ENCODE data around the gene BID. TPM values are rescaled to one million over a fixed set of nuclear protein-coding genes. Genes with fewer than 3 reads are reported as not detected.
"Not testable (repeated sequence)": the region's sequence is repeated elsewhere in the genome, so short reads cannot be mapped to it uniquely, and the experiment has no call there.

BID gene
- total RNA-seq, 2 experiments from 2014 or later = 59.9 to 60.3 TPM

DNA sequence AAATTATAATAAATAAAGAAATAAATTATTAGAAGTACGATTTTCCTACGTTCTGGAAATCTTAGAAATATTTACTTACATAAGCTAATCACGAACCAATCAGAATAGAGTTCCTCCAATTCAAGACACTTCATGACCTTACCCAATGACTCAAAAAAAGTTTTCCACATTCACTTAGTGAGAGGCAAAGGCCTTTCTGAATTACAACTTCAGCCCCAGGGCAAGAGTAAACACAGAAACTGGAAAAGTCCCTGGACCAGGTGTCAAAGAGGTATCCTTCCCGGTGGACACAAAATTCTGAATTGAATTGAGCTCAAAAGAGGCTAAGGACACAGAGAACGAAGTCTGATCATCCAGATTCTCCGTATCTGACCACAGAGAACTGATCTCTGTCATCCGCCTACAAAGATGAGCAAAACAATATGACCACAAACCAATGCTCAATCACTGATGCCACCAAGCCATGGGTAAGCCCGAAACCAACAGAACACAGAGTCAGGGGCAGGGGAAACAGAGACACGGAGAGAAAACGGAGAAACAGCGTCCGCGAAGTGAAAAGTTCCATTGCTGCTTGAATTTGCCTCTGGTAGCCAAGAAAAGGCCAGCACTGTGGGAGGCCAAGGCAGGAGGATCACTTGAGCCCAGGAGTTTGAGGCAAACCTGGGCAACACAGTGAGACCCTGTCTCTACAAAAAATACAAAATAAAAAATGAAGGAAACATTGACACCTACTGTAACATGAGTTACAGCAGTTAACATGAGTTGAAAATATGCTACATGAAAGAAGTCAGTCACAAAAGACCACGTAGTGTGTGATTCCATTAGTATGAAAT is 6.8 kb downstream of the BID start:
- H3K9me3 ChIP-seq (ENCODE audit: low read length) = no peaks in the 10 kb centered on the region
- peaks cover 16% of the 10 kb centered on the region for H3K4me1 ChIP-seq (ENCODE audit: insufficient read depth, low read length, poor library complexity, severe bottlenecking)

DNA sequence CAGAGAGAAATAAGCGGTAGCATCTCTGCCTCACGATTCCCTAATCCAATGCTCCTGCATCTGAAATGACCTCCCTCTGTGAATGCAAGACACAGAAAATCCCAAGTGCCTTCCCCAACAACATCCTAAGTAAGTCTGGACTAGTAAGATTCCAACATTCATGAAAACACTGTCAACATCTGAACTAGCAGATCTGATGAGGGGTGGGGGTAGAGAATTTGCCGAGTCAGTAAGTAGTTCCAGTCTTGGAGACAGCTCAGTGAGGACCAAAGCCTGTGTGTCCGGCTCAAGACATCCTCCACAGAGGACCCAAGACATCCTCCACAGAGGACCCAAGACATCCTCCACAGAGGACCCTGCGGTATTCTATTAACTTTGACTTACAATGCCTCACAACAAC is 9.4 kb downstream of the BID start:
- CTCF ChIA-PET (ENCODE audit: unreplicated experiment); H3K4me2 ChIP-seq (ENCODE audit: low read length); H3K9me3 ChIP-seq (ENCODE audit: low read length); BruUV-seq (replicated peaks); H3K9me2 ChIP-seq (ENCODE audit: insufficient read depth, low read length); H3K4me1 ChIP-seq (ENCODE audit: insufficient read depth, low read length, poor library complexity, severe bottlenecking); DNase-seq (ENCODE audit: low spot score); H4K20me1 ChIP-seq (ENCODE audit: insufficient read depth, low read length); H3K4me3 ChIP-seq (ENCODE audit: low read depth, low read length, poor library complexity, severe bottlenecking); H2AFZ ChIP-seq (ENCODE audit: low read length); intact Hi-C loops (cut with micrococcal nuclease; ENCODE audit: unreplicated experiment); H3K27ac ChIP-seq (ENCODE audit: low read depth, low read length, poor library complexity, severe bottlenecking): not testable (repeated sequence)
- peaks cover 12% of the 10 kb centered on the region; the same call in 1 of the 2 replicates for H3K36me3 ChIP-seq (ENCODE audit: insufficient read depth, low read length)
- peaks cover 59% of the 10 kb centered on the region; the same call in 1 of the 2 replicates for H3K79me2 ChIP-seq (ENCODE audit: insufficient read depth, low read depth, low read length)
- POLR2A ChIA-PET = interaction anchor here (0.8 to 1.4 kb wide), 3 partner anchors 12 to 37 kb away, joined by 3 to 6 read pairs (median 3); no protein-coding TSS in a partner anchor

More for the DNA sequence above, 6.8 kb downstream of the BID start:
- Histone ChIP-seq H3K4me3 (ENCODE audit: low read depth, low read length, poor library complexity, severe bottlenecking) (no peak overlapping the region), H3K9me2 (ENCODE audit: insufficient read depth, low read length) (no peaks in the 10 kb centered on the region), H3K79me2 (ENCODE audit: insufficient read depth, low read depth, low read length) (peaks cover 67% of the 10 kb centered on the region; the same call in 1 of the 2 replicates), H3K27ac (ENCODE audit: low read depth, low read length, poor library complexity, severe bottlenecking) (no peak overlapping the region), H4K20me1 (ENCODE audit: insufficient read depth, low read length) (peaks cover 17% of the 10 kb centered on the region), H3K4me2 (ENCODE audit: low read length) (no peak overlapping the region), H2AFZ (ENCODE audit: low read length) (no peak overlapping the region), H3K36me3 (ENCODE audit: insufficient read depth, low read length) (0 out of 2 replicates have a peak, but pooled peaks cover 5% of the 10 kb centered on the region)
- TF ChIP-seq, protein P1, sequence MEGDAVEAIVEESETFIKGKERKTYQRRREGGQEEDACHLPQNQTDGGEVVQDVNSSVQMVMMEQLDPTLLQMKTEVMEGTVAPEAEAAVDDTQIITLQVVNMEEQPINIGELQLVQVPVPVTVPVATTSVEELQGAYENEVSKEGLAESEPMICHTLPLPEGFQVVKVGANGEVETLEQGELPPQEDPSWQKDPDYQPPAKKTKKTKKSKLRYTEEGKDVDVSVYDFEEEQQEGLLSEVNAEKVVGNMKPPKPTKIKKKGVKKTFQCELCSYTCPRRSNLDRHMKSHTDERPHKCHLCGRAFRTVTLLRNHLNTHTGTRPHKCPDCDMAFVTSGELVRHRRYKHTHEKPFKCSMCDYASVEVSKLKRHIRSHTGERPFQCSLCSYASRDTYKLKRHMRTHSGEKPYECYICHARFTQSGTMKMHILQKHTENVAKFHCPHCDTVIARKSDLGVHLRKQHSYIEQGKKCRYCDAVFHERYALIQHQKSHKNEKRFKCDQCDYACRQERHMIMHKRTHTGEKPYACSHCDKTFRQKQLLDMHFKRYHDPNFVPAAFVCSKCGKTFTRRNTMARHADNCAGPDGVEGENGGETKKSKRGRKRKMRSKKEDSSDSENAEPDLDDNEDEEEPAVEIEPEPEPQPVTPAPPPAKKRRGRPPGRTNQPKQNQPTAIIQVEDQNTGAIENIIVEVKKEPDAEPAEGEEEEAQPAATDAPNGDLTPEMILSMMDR (conservative IDR thresholded peaks at IDR 0.05; ENCODE audit: low read length) = no peak
- no peak for TF ChIP-seq EZH2phosphoT487 (IDR thresholded peaks at IDR 0.05; ENCODE audit: borderline replicate concordance, low read depth, low read length)
- DNase-seq (ENCODE audit: low spot score) = no peak
- ChIA-PET CTCF (ENCODE audit: unreplicated experiment) (interaction anchor here (0.6 kb wide), 1 partner anchor 18 kb away, joined by 4 read pairs; no protein-coding TSS in a partner anchor), POLR2A (no interaction called here)
- BruUV-seq (replicated peaks) = no TSS peak
- intact Hi-C loops (cut with micrococcal nuclease; ENCODE audit: unreplicated experiment) = no loop called here

DNA sequence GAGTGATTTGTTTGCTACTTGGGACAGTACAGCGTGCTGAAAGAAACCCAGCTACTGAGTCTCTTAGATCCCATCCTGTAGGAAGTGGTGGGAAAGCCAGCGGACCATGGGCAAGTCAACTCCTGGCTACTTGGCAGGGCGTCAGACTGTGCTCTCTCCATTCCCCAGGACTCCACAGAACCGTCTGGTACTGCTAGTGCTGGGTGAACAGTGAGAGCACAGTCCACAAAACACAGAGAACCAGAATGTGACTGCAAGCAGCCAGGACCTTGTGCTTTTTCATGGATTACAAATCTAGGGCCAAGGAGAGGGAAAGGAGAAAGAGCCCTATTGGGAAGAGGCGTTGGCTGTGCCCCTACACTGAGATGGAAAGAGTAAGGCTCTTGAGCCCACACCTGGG is 10.2 kb downstream of the BID start:
- Histone ChIP-seq H3K27ac (ENCODE audit: low read depth, low read length, poor library complexity, severe bottlenecking) (no peak overlapping the region), H3K9me2 (ENCODE audit: insufficient read depth, low read length) (no peaks in the 10 kb centered on the region), H3K4me3 (ENCODE audit: low read depth, low read length, poor library complexity, severe bottlenecking) (no peak overlapping the region), H3K4me2 (ENCODE audit: low read length) (no peak overlapping the region), H3K9me3 (ENCODE audit: low read length) (no peaks in the 10 kb centered on the region), H3K79me2 (ENCODE audit: insufficient read depth, low read depth, low read length) (peaks cover 59% of the 10 kb centered on the region; the same call in 1 of the 2 replicates), H3K4me1 (ENCODE audit: insufficient read depth, low read length, poor library complexity, severe bottlenecking) (no peaks in the 10 kb centered on the region), H3K36me3 (ENCODE audit: insufficient read depth, low read length) (peaks cover 8% of the 10 kb centered on the region; the same call in 1 of the 2 replicates), H4K20me1 (ENCODE audit: insufficient read depth, low read length) (peaks cover 4% of the 10 kb centered on the region; the same call in 1 of the 2 replicates), H2AFZ (ENCODE audit: low read length) (no peak overlapping the region)
- DNase-seq (ENCODE audit: low spot score) = no peak
- no TSS peak for BruUV-seq (replicated peaks)
- intact Hi-C loops (cut with micrococcal nuclease; ENCODE audit: unreplicated experiment) = no loop called here
- TF ChIP-seq, protein P1 (conservative IDR thresholded peaks at IDR 0.05; ENCODE audit: low read length) = no peak
- TF ChIP-seq EZH2phosphoT487 (IDR thresholded peaks at IDR 0.05; ENCODE audit: borderline replicate concordance, low read depth, low read length) = no peak
- CTCF ChIA-PET (ENCODE audit: unreplicated experiment) = no interaction called here
- POLR2A ChIA-PET = interaction anchor here (0.6 kb wide), 1 partner anchor 130 kb away, joined by 3 read pairs; no protein-coding TSS in a partner anchor

DNA sequence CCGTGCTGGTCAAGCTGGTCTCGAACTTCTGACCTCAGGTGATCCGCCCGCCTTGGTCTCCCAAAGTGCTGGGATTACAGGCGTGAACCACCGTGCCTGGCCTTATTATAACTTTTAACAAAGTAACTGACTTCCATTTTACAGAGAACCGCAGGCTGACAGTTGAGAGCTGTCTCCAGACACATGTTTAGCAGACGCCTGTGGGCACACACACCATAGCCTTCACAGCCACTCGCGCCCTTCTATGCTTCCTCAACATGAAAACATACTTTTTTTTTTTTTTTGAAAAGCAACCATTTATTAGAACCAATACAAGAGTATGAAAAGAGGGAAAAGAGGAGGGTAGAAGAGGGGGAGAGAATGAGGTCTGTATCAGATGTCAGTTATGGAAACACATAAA is 10.8 kb downstream of the BID start:
- POLR2A ChIA-PET = interaction anchor here (0.7 kb wide), 1 partner anchor 8 kb away, joined by 4 read pairs; no protein-coding TSS in a partner anchor
- H3K9me3 ChIP-seq (ENCODE audit: low read length); H3K27ac ChIP-seq (ENCODE audit: low read depth, low read length, poor library complexity, severe bottlenecking); DNase-seq (ENCODE audit: low spot score); H3K9me2 ChIP-seq (ENCODE audit: insufficient read depth, low read length); H3K4me3 ChIP-seq (ENCODE audit: low read depth, low read length, poor library complexity, severe bottlenecking); CTCF ChIA-PET (ENCODE audit: unreplicated experiment); H3K4me2 ChIP-seq (ENCODE audit: low read length); H3K4me1 ChIP-seq (ENCODE audit: insufficient read depth, low read length, poor library complexity, severe bottlenecking); H4K20me1 ChIP-seq (ENCODE audit: insufficient read depth, low read length); BruUV-seq (replicated peaks); intact Hi-C loops (cut with micrococcal nuclease; ENCODE audit: unreplicated experiment); H2AFZ ChIP-seq (ENCODE audit: low read length): not testable (repeated sequence)
- Histone ChIP-seq H3K36me3 (ENCODE audit: insufficient read depth, low read length) (peaks cover 11% of the 10 kb centered on the region; the same call in 1 of the 2 replicates), H3K79me2 (ENCODE audit: insufficient read depth, low read depth, low read length) (peaks cover 61% of the 10 kb centered on the region; the same call in 1 of the 2 replicates)

All from OCI-LY7 (cell line).